GM20000 (cell line): ENCODE data around the gene PLD1.
"Not testable (repeated sequence)": the region's sequence is repeated elsewhere in the genome, so short reads cannot be mapped to it uniquely, and the experiment has no call there.

Source experiments
- DNase-seq: peaks from one replicate; pipeline ENCODE4 v3.0.0; 2012; ENCODE audit warnings: low spot score
- CTCF ChIP-seq: IDR thresholded peaks from 2 replicates; pipeline ENCODE4 v1.5.1; 2012; ENCODE audit warnings: mild to moderate bottlenecking, control low read depth; ENCODE audit errors: extremely low read depth, missing control alignments

The PLD1 gene

GRCh38 chr3:171822431-171823106 is 12.3 kb upstream of the PLD1 start:
- no peak for TF ChIP-seq CTCF
- DNase-seq: no peak

- DNase-seq: no peak
- TF ChIP-seq CTCF: no peak
These were observed 11.6 kb upstream of the PLD1 start for GRCh38 chr3:171821778-171822358.

- TF ChIP-seq CTCF: no peak
- no peak for DNase-seq
These were observed 10.8 kb upstream of the PLD1 start for GRCh38 chr3:171821044-171821443.

GRCh38 chr3:171817074-171817800 is 7.0 kb upstream of the PLD1 start:
- no peak for DNase-seq
- no peak for TF ChIP-seq CTCF

- no peak for DNase-seq
- TF ChIP-seq CTCF: no peak
These were observed 5.8 kb upstream of the PLD1 start for GRCh38 chr3:171815973-171816595.

GRCh38 chr3:171814662-171815061 is 4.4 kb upstream of the PLD1 start:
- DNase-seq: not testable (repeated sequence)

- peak; percentile 46 for DNase-seq
- TF ChIP-seq CTCF: no peak
These were observed 3.7 kb upstream of the PLD1 start for GRCh38 chr3:171813897-171814460.
